GM19239 (cell line): Measurements from ENCODE around the gene TPST1.
"Not testable (repeated sequence)": the region's sequence is repeated elsewhere in the genome, so short reads cannot be mapped to it uniquely, and the experiment has no call there.

ENCODE experiments used
- DNase-seq: peaks from one replicate; pipeline ENCODE4 v3.0.0; 2011; ENCODE audit warnings: low spot score; ENCODE audit not compliant: insufficient read length
- FAIRE-seq: peaks from 2 replicates; lab custom pipeline; 2011; peaks lifted over from hg19 to GRCh38; lab: Jason Lieb, UNC

TPST1 gene

DNA sequence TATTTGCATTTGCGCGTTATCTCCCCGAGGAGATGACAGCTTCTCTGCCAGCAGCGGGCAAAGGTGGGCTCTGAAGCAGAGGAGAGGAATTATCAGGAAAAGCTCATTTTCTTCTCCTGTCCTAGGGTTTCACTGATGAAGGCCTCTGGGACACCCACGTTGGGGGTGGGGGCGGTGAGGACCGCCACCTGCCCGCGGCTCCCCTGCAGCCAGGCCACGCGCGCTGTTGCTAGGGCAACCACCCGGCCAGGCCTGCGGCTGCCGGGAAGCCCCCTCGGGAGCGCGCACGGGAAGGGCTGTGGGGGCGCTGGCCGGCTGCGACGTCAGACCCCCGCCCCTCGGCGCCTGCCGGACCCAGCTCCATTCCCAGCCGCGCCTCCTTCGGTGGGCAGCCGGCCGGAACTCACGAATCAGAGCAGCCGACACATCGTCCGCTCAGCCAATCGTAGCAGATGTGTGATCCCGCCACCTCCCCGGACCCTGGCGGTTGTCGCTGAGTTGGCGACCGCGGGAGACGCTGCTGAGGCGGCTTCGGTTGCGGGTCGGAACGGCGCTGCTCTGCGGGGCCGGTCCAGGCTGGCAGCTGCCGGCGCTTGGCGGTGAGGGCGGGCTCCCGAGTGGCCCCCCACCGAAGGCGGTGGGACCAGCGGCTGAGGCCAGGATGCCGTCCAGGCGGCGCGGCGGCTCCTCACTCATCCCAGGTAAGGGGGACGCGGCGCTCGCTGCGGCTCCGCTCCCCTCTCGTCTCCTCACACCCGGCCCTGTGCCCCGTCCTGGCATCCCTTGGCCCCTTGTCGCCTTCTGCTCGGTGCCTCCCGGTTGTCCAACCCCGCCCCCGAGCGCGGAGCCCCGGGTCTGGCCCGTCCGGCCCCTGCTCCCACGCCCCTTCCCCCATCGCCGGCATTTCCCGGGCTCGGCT is at the start of gene TPST1:
TPST1 (plus strand) TSS at position 513 of the 919 bp plus-strand sequence. CDS start 35,092 bp downstream, outside the sequence.
- DNase-seq (peak; percentile 90), FAIRE-seq (peak; percentile 82)

DNA sequence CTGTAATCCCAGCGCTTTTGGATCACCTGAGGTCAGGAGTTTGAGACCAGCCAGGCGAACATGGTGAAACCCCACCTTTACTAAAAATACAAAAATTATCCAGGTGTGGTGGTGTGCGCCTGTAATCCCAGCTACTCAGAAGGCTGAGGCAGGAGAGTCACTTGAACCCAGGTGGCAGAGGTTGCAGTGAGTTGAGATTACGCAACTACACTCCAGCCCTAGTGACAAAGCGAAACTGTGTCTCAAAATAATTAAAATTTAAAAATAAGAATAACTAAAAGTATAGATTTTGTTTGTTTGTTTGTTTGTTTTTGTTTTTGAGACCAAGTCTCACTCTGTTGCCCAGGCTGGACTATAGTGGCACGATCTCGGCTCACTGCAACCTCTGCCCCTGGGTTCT is 49.1 kb upstream of the TPST1 start:
- DNase-seq, FAIRE-seq: not testable (repeated sequence)

- no peak for DNase-seq
- no peak for FAIRE-seq
Observed at GRCh38 chr7:66157060-66157459, 48.1 kb upstream of the TPST1 start.

DNA sequence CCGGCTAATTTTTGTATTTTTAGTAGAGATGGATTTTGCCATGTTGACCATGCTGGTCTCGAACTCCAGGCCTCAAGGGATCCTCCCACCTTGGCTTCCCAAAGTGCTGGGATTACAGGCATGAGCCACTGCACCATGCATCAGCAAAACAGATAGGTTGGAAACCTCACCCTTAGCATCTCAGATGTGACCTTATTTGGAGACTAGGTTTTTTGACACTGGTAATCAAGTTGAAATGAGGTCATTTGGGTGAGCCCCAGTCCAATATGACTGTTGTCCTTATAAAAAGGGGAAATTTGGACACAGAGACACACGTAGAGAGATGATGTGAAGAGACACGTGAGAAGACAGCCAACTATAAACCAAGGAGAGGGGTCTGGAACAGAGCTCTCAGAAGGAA is 42.5 kb upstream of the TPST1 start:
- FAIRE-seq, result no peak
- no peak for DNase-seq

- FAIRE-seq, result no peak
- no peak for DNase-seq
Observed at GRCh38 chr7:66163186-66163610, 41.9 kb upstream of the TPST1 start.

- FAIRE-seq (no peak), DNase-seq (no peak)
Observed at GRCh38 chr7:66164356-66164755, 40.8 kb upstream of the TPST1 start.

GRCh38 chr7:66167773-66168387 is 37.3 kb upstream of the TPST1 start:
- no peak for FAIRE-seq

GRCh38 chr7:66169616-66170015 is 35.5 kb upstream of the TPST1 start:
- no peak for FAIRE-seq
- DNase-seq, result no peak

More at GRCh38 chr7:66167773-66168387, 37.3 kb upstream of the TPST1 start:
- no peak for DNase-seq

- DNase-seq (no peak), FAIRE-seq (no peak)
Observed at GRCh38 chr7:66170309-66171231, 34.6 kb upstream of the TPST1 start.

DNA sequence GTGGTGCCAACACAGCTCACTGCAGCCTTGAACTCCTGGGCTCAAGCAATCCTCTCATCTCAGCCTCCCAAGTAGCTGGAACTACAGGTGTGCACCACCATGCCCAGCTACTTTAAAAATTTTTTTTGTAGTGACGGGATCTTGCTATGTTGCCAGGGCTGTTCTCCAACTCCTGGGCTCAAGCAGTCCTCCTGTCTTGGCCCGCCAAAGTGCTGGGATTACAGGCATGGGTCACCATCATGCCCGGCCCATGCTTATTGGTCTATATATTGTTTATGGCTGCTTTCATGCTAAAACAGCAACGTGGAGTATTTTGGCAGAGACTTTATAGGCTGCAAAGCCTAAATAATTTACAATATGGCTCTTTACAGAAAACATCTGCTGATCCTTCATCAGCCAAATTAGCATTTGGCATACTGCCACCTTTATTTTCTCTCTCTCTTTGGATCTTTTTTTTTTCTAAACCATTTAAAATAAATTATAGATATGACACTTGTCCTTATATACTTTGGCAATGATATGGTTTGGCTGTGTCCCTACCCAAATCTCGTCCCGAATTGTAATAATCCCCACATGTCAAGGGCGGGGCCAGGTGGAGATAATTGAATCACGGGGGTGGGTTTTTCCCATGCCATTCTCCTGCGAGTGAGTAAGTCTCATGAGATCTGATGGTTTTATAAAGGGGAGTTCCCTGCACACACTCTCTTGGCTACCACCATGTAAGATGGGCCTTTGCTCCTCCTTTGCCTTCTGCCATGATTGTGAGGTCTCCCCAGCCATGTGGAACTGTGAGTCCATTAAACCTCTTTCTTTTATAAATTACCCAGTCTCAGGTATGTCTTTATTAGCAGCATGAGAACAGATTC is 32.4 kb upstream of the TPST1 start:
- FAIRE-seq, DNase-seq: not testable (repeated sequence)

DNA sequence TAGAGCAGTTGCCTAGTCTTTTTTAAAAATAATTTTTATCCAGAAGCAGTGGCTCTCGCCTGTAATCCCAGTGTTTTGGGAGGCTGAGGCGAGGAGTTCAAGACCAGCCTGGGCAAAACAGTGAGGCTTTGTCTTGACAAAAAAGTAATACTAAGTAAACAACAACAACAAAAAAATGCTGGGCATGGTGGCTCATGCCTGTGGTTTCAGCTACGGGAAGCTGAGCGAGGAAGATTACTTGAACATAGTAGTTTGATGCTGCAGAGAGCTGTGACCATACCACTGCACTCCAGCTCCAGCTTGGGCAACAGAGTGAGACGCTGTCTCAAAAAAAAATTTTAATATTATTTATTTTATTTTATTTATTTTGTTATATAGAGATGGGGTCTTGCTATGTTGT is 31.3 kb upstream of the TPST1 start:
- DNase-seq (no peak), FAIRE-seq (no peak)

GRCh38 chr7:66175006-66175405 is 30.1 kb upstream of the TPST1 start:
- FAIRE-seq, DNase-seq: not testable (repeated sequence)

DNA sequence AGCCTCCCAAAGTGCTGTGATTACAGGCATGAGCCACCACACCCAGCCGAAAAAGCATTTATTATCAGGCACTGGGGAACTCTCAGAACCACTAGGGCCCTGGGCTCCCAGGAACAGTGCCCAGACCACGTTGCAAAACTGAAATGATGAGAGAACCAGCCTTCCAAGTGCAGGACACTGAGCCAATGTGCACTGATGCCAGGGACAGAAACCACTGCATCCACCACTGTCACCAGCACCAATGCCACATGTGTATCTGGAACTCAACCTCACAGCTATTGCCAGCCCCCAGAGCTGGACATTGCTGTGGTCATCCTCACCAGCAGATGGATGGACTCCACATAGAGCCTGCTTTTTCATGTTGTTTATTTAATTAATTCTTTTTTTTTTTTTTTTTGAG is 28.2 kb upstream of the TPST1 start:
- no peak for FAIRE-seq

GRCh38 chr7:66178258-66178657 is 26.9 kb upstream of the TPST1 start:
- no peak for FAIRE-seq
- no peak for DNase-seq

More for the DNA sequence above, 28.2 kb upstream of the TPST1 start:
- DNase-seq, result no peak

- DNase-seq, result no peak
- no peak for FAIRE-seq
Observed at GRCh38 chr7:66181329-66181728, 23.8 kb upstream of the TPST1 start.

GRCh38 chr7:66181845-66182244 is 23.3 kb upstream of the TPST1 start:
- FAIRE-seq, result no peak
- DNase-seq, result no peak

- FAIRE-seq, result no peak
Observed at GRCh38 chr7:66182920-66183319, 22.2 kb upstream of the TPST1 start.

DNA sequence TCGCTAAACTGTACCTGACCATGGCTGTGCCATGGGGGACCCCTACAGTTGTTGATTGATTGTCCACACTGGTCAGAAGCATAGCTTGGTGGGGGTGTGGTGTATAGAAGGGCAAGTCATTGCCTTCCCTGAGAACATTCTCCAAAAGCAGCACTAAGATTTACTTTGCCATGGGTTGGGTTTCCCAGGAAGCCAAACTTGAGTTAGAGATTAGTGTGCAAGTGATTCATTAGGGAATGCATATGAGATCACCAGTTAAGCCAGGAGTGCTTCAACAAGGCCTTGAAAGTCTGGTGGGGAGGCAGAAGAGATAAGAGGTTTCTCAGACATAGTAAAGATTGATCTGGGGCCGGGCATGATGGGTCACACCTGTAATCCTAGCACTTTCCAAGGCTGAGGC is 21.4 kb upstream of the TPST1 start:
- DNase-seq, result no peak
- no peak for FAIRE-seq

More at GRCh38 chr7:66182920-66183319, 22.2 kb upstream of the TPST1 start:
- no peak for DNase-seq

DNA sequence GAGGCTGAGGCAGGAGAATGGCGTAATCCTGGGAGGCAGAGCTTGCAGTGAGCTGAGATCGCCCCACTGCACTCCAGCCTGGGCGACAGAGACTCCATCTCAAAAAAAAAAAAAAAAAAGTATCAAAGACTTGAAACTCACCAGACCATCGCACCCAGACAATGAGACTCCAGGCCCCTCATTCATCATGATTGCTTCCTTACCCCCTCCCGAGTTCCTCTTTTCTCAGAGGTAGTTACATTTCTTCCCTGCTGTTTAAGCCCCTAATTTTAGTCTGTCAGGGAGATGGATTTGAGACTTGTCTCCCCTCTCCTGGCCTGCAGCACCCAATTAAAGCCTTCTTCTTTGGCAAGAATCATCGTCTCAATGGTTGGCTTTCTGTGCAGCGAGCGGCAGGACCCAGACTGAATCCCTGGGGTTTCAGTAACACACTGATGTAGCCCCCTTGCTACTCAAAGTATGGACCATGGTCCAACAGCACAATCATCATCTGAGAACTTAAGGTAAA is 19.4 kb upstream of the TPST1 start:
- no peak for FAIRE-seq
- no peak for DNase-seq
